ENCODE data around the gene TMEM131L.
"Not testable (repeated sequence)": the region's sequence is repeated elsewhere in the genome, so short reads cannot be mapped to it uniquely, and the experiment has no call there.

TMEM131L gene

DNA sequence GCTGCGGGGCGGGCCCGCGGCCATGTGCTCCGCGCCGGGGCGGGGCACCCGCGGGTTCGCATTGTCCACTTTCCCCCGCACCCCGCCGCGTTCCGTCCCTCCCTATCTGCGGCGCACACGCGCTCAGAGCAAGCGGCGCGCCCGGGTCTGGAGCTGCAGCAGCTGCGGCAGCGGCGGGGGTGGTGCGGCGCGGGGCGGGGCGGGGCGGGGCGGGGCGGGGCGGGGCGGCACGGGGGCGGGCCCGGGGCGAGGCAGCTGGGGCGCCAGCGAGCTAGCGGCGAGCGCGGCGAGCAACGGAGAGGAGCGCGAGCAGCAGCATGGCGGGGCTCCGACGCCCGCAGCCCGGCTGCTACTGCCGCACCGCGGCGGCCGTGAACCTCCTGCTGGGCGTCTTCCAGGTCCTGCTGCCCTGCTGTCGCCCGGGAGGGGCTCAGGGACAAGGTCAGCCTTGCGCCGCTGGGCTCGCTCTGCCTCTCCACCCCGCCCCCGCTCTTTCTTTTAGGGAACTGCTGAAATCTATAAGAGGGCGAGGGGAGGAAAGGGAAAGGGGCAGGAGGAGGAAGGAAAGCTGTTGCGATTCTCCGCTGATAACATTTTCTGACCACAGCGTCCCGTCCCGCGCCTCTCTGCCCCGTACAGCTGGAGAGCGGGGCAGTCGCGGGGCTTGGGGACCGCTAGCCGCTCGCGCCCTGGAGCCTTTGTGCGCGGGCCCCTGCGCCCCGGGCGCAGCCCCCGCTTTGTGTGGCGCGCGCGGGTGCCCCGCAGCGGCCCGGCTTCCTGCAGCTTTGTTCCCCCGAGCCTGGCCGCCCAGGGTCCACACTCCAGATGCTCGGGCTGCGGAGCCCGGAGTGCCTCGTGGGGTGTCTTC lies at the start of gene TMEM131L:
TMEM131L (plus strand) TSS at position 280 of the 868 bp plus-strand sequence; CDS start at position 318, 38 bp downstream.
- DNase-seq (ENCODE audit: low read depth in 2 of 2) = peak in 1 of 2 donors; percentile 53

GRCh38 chr4:153416456-153416855 lies 49.7 kb upstream of the TMEM131L start:
- not testable (repeated sequence) for DNase-seq (ENCODE audit: low read depth in 2 of 2)

GRCh38 chr4:153418121-153418520 lies 48.0 kb upstream of the TMEM131L start:
- DNase-seq (ENCODE audit: low read depth in 2 of 2) = no peak

- no peak for DNase-seq (ENCODE audit: low read depth in 2 of 2)
Observed at GRCh38 chr4:153418558-153418957, 47.6 kb upstream of the TMEM131L start.

DNA sequence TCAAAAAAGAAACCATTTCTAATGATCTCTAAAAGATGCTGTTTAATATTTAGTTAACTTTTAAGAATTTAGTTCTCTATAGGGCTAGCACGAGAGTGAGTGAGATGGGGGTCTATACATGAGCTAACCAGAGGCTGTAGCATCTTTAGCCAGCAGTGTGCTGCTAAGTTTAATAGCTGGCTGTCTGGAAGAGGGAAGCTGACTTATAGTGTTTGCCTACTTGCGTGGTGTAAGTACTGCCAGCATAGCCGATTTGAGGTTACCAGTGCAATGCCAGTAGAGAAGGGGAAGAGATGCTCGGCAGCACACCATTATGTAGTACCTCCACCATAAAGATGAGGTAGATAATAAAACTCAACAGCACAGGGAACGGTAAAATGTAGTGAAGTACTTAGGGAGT lies 47.1 kb upstream of the TMEM131L start:
- no peak for DNase-seq (ENCODE audit: low read depth in 2 of 2)

- DNase-seq (ENCODE audit: low read depth in 2 of 2) = no peak
Observed at GRCh38 chr4:153419673-153420278, 46.4 kb upstream of the TMEM131L start.

GRCh38 chr4:153420361-153420760 lies 45.8 kb upstream of the TMEM131L start:
- no peak for DNase-seq (ENCODE audit: low read depth in 2 of 2)

- DNase-seq (ENCODE audit: low read depth in 2 of 2) = no peak
Observed at GRCh38 chr4:153421941-153422340, 44.2 kb upstream of the TMEM131L start.

- no peak for DNase-seq (ENCODE audit: low read depth in 2 of 2)
Observed at GRCh38 chr4:153426207-153426885, 39.8 kb upstream of the TMEM131L start.

DNA sequence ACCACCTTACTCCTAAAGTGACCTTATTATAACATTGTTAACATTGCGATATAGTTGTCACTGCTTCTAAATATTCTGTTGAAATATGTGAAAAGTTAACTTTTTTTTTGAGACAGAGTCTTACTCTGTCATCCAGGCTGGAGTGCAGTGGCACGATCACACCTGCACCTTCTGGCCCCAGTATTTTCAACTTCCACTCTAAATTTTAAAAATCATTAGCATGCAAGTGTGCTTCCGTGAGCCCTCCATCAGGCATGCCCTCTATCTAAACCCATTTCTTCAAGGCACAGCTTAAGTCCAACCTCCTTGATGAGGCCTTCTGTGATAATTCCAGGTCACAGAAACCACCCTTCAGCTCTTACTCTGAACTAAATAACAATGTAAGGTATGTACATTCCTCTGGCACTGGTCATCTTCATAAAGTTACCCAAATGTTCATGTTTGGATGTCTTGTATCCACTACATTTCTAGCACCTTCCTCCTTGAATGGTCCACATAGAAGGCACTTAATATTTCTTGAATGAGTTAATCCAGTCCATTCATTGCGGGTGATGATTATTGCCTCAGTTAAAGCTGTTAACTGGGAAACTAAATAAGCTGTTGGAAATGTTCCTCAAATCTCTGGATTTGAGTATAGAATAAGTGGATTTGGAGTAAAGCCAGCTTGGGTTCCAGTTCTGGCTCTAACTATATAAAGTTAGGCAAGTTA lies 38.6 kb upstream of the TMEM131L start:
- DNase-seq (ENCODE audit: low read depth in 2 of 2) = no peak

DNA sequence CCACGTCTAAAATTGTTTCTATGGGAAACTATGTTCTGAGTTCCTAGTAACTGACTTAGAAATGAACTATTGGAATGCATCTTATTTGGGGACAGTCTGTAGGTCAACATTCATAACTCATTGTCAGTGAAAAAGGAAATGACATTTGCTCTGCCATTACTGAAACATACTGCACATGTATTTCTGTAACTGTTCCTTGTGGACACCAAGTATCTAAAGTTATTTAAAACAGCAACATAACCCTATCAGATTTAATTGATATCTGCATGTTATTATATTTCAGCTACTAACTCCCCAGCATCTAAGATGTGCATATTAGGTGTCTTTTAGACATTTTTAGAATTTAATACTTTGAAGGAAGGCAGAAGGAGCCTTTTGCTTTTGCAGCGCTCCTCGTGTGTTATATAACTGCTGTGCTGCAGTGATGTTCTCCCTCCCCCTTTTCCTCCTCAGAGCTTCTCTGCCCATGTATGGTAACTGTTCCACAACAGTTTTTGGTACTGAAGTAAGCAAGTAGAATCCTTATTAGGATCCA lies 37.2 kb upstream of the TMEM131L start:
- DNase-seq (ENCODE audit: low read depth in 2 of 2) = no peak

GRCh38 chr4:153432965-153433753 lies 33.0 kb upstream of the TMEM131L start:
- peak; percentile 31 for DNase-seq (ENCODE audit: low read depth in 2 of 2)

- no peak for DNase-seq (ENCODE audit: low read depth in 2 of 2)
Observed at GRCh38 chr4:153433754-153434105, 32.4 kb upstream of the TMEM131L start.

DNA sequence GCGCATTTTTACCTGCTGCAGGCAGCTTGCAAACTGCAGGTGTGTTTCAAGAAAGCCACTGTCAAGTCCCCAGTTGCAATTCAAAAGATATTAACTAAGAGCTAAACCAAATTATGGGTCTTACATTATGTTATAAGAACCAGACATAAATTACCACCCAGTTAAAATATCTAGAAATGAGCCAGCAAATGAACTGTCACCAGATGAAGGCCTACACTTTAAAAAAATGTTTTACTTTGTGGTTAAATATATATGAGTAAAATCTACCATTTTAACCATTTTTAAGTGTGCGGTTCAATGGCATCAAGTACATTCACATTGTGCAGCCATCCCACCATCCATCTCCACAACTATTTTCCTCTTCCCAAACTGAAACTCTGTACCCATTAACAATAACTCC lies 32.0 kb upstream of the TMEM131L start:
- DNase-seq (ENCODE audit: low read depth in 2 of 2) = no peak

DNA sequence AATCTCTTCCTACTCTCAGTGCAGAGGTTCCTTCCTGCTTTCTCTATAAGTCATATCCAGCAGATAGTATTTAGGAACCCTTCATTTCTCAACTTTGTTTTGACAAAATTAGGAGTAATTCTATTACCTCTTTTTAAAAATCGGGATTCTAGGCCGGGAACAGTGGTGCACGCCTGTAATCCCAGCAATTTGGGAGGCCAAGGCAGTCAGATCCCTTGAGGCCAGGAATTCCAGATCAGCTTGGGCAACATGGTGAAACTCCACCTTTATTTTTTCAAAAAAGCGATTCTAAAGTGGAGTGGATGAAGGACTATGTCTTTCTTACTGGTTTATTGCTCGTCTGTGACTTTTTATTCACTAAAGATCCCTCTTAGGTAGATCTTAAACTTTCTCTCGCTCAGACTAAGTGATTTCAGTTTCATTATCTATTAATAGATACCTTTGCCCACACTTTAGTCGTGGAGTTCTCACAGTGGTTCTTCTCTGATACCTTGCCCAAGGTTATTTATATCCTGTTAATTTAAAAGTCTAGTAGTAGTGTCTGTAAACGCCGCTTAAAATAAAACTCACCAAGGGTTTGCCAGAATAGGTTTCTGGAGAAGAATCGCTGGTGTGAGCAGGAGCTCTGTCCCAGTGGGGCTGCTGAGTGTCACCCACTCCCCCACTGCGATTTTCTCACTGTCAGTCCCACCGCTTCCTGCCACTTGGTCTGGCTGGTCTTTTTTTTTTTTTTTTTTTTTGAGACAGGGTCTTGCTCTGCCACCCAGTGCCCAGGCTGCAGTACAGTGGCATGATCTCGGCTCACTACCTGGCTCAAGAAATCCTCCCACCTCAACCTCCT lies 27.0 kb upstream of the TMEM131L start:
- DNase-seq (ENCODE audit: low read depth in 2 of 2) = peak in 1 of 2 donors; percentile 20

GRCh38 chr4:153439831-153440230 lies 26.3 kb upstream of the TMEM131L start:
- DNase-seq (ENCODE audit: low read depth in 2 of 2) = no peak

DNA sequence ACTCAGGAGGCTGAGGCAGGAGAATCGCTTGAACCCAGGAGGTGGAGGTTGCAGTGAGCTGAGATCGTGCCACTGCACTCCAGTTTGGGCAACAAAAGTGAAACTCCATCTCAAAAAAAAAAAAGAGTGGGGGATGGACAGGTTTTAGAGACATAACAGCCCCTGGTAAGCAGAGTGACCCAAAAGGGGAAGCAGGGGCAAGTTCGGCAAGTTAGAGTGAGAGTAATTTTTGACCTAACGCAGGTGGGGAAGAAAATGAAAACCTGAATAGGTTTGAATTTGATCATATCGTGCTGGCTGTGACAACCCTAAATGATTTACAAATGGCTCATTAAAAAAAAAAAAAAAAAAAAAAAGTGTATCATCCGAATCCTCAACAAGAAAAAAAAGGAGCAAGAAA lies 25.7 kb upstream of the TMEM131L start:
- no peak for DNase-seq (ENCODE audit: low read depth in 2 of 2)

DNA sequence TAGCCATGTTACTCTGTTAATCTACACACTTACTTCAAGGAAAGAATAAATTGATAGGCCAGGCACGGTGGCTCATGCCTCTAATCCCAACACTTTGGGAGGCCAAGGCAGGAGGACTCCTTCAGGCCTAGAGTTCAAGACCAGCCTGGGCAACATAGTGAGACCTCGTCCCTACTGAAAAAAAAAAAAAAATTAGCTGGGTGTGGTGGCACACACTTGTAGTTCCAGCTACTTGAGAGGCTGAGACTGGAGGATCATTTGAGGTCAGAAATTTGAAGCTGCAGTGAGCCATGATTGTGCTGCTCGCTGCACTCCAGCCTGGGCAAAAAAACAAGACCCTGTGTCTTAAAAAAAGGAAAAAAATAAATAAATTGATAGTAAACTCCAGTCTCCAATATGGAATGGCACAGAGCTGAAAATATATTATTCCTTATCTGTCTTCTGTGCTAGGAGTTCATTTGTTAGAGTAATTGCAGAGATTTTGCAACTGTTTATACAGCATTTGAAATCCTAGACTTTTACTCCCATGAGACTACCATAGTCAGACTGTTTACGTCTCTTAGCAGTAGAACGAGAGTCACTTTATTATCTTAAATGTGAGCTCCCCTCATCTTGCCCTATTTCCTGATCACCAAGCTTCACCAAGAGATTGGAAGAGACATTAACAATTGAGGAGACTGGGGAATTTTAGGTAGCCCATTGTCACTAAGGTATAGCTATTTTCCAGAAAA lies 18.8 kb upstream of the TMEM131L start:
- DNase-seq (ENCODE audit: low read depth in 2 of 2) = no peak

DNA sequence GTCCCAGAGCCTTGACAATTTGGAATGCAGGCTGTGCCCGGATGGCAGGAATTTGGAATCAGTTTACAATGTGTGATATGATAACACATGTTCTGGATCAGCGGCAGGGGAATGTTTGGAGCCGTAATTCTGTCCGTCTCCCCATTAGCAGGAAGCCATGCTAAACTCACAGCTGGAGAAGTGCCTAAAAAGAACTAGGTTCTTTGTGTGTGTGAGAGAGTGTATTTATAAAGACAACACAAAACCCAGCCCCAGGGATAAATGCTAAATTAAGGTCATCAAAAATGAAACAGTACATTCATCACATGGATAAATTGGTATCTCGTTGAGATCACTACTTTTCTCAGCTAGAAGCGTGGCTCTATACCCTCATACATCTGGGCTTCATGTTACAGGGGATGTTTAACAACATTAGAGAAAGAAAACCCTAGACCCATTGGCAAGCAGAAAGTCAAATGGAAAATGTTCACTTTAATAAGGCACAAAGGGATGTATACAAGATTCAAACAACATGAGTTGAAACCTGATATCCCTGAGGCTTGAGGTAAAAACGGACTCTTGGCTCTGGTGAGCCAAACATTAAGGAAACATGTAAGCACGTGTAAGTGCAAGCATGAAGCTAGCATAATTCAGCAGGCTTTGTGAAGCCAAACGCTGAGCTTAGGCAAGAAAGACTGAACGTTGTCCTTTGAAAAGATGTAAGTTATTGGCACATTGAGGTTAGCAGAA lies 18.0 kb upstream of the TMEM131L start:
- no peak for DNase-seq (ENCODE audit: low read depth in 2 of 2)

Measured in stimulated activated CD8-positive, alpha-beta memory T cell treated with anti-CD3 and anti-CD28 coated beads, Interleukin-2, amount 100 ng/mL, for 1 hour (primary cell).